ENCODE measurements around the gene PPP6R2.
"Not testable (repeated sequence)": the region's sequence is repeated elsewhere in the genome, so short reads cannot be mapped to it uniquely, and the experiment has no call there.

PPP6R2 gene

DNA sequence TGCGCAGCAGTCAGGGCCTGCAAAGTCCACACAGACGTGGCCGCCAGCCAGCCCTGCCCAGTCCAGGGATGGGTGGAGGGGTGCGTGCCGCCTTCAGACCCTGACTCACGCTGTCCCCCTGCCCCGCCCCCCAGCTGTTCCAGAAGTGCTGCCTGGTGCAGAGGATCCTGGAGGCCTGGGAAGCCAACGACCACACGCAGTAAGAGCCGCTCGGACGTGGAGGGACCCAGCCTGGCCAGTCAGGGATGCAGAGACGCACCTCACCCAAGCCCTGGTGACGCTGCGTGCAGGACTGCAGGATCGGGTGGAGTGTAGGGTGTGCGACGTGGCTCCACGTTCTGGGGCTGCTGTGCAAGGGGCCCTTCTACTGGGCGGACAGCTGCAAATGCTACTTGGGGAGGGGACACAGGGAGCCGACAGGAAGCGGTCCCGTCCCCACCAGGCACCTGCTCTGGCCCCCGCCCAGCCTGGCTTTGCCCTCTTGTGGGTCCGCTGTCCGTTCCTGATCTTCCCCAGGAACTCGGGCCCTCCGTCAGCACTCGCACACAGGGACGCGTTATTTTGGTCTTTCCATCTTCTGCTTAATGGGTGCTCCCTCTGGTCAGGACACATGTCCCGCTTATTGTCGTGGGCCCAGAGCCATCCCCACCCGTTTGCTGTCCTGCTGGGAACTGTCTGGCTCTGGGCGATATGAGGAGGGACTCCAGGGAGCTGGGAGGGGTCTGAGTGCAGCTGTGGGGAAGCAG, 89.2 kb downstream of the PPP6R2 start:
- Mint-ChIP-seq H3K27me3 (ENCODE audit: low read depth) (no peaks in the 10 kb centered on the region), H3K27ac (no peak overlapping the region), H3K4me1 (ENCODE audit: low read depth) (no peaks in the 10 kb centered on the region), H3K4me3 (no peak overlapping the region), H3K9me3 (no peaks in the 10 kb centered on the region), H3K36me3 (ENCODE audit: low read depth) (peaks cover 27% of the 10 kb centered on the region)

GRCh38 chr22:50432877-50433510, 89.9 kb downstream of the PPP6R2 start:
- not testable (repeated sequence) for H3K4me3 Mint-ChIP-seq; H3K27me3 Mint-ChIP-seq (ENCODE audit: low read depth); H3K27ac Mint-ChIP-seq; H3K9me3 Mint-ChIP-seq; H3K4me1 Mint-ChIP-seq (ENCODE audit: low read depth)
- H3K36me3 Mint-ChIP-seq (ENCODE audit: low read depth) = peaks cover 27% of the 10 kb centered on the region

DNA sequence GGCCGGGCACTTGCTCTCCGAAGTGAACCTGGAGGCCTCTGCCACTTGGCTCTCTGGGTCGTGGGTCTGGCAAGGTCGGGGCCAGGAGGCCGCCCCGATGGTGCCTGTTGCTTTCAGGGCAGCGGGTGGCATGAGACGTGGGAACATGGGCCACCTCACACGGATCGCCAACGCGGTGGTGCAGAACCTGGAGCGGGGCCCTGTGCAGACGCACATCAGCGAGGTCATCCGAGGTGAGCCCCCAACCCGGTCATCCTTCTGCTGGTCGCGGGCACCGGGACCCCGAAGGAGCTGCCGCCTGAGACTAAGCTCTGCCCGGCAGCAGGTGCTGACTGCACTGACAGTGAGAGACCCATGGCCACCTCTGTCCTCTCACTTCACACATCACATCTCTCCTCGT, 91.7 kb downstream of the PPP6R2 start:
- Mint-ChIP-seq H3K27ac (no peak overlapping the region), H3K36me3 (ENCODE audit: low read depth) (peaks cover 16% of the 10 kb centered on the region), H3K4me1 (ENCODE audit: low read depth) (no peaks in the 10 kb centered on the region), H3K27me3 (ENCODE audit: low read depth) (no peaks in the 10 kb centered on the region), H3K4me3 (no peak overlapping the region), H3K9me3 (no peaks in the 10 kb centered on the region)

GRCh38 chr22:50435291-50436014, 92.3 kb downstream of the PPP6R2 start:
- Mint-ChIP-seq H3K4me3 (no peak overlapping the region), H3K9me3 (no peaks in the 10 kb centered on the region), H3K27me3 (ENCODE audit: low read depth) (no peaks in the 10 kb centered on the region), H3K36me3 (ENCODE audit: low read depth) (peaks cover 16% of the 10 kb centered on the region), H3K27ac (no peak overlapping the region), H3K4me1 (ENCODE audit: low read depth) (no peaks in the 10 kb centered on the region)

DNA sequence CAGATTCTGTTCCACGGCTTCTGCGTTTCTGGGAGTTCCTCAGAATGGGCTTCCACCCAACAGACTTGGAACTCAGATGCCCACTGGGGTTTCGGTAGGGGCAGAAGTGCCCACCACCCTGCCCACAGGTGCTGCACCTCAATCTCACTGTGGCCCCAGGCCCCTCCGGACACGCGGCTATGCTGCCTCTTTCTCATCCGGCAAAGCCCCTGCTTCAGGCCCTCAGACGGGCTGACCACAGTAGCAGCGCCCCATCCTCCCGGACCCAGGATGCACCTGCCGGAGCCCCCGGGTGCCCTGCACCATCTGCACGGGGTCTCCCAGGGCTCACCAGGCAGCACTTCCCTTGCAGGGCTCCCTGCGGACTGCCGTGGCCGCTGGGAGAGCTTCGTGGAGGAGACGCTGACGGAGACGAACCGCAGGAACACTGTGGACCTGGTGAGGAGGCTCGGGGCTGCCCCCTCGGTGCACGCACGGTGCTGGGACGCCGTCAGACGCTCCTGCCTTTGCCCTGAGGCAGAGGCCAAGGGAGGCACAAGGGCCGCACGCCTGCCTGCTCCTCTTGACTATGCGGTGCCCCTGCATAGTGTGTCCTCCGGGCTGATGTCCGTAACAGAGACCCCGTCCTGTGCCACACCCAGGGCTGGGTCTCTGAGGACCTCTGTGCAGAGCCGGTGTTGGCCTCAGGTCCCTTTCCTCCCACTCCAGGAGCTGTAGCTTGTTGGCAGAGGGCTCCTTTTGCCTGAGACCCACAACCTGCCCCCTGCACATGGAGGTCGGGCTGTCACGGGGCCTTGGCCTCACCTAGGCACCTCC, 93.1 kb downstream of the PPP6R2 start:
- H3K36me3 Mint-ChIP-seq (ENCODE audit: low read depth) = peaks cover 14% of the 10 kb centered on the region

DNA sequence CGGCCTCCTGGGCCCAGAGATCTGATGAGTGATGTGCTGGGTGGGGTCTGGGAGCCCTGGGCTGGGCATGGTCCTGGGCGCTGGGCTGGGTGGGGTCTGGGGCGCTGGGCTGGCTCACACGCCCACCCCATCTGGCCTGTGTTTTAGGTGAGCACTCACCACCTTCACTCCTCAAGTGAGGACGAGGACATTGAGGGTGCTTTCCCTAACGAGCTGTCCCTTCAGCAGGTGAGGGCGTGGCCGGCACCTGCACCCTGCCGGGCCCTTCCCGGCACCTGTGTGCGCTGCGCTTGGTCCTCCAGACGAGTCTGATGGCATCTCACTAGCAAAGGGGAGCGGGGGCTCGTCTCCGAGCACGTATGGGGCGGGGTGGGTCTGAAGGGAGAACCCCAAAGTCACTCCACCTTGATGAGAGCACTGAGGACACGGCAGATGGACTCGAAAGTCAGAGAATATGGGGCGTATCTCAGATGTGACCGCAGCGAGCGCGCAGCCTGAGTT, 93.8 kb downstream of the PPP6R2 start:
- Mint-ChIP-seq H3K4me1 (ENCODE audit: low read depth) (no peaks in the 10 kb centered on the region), H3K27ac (no peak overlapping the region), H3K9me3 (no peaks in the 10 kb centered on the region), H3K4me3 (no peak overlapping the region), H3K27me3 (ENCODE audit: low read depth) (no peaks in the 10 kb centered on the region), H3K36me3 (ENCODE audit: low read depth) (peaks cover 9% of the 10 kb centered on the region)

More for the DNA sequence above, 93.1 kb downstream of the PPP6R2 start:
- Mint-ChIP-seq H3K9me3 (no peaks in the 10 kb centered on the region), H3K27ac (no peak overlapping the region), H3K4me3 (no peak overlapping the region), H3K4me1 (ENCODE audit: low read depth) (no peaks in the 10 kb centered on the region), H3K27me3 (ENCODE audit: low read depth) (no peaks in the 10 kb centered on the region)

- Mint-ChIP-seq H3K4me1 (ENCODE audit: low read depth) (no peaks in the 10 kb centered on the region), H3K27ac (no peak overlapping the region), H3K4me3 (no peak overlapping the region), H3K9me3 (no peaks in the 10 kb centered on the region), H3K27me3 (ENCODE audit: low read depth) (no peaks in the 10 kb centered on the region), H3K36me3 (ENCODE audit: low read depth) (peaks cover 9% of the 10 kb centered on the region)
Observed at GRCh38 chr22:50437511-50438304, 94.6 kb downstream of the PPP6R2 start.

- peaks cover 13% of the 10 kb centered on the region for H3K36me3 Mint-ChIP-seq (ENCODE audit: low read depth)
- H3K4me1 Mint-ChIP-seq (ENCODE audit: low read depth) = peaks cover 2% of the 10 kb centered on the region
- no peak overlapping the region for H3K4me3 Mint-ChIP-seq
- H3K27ac Mint-ChIP-seq = no peak overlapping the region
- H3K27me3 Mint-ChIP-seq (ENCODE audit: low read depth) = no peaks in the 10 kb centered on the region
- no peaks in the 10 kb centered on the region for H3K9me3 Mint-ChIP-seq
Observed at GRCh38 chr22:50438305-50439275, 95.5 kb downstream of the PPP6R2 start.

DNA sequence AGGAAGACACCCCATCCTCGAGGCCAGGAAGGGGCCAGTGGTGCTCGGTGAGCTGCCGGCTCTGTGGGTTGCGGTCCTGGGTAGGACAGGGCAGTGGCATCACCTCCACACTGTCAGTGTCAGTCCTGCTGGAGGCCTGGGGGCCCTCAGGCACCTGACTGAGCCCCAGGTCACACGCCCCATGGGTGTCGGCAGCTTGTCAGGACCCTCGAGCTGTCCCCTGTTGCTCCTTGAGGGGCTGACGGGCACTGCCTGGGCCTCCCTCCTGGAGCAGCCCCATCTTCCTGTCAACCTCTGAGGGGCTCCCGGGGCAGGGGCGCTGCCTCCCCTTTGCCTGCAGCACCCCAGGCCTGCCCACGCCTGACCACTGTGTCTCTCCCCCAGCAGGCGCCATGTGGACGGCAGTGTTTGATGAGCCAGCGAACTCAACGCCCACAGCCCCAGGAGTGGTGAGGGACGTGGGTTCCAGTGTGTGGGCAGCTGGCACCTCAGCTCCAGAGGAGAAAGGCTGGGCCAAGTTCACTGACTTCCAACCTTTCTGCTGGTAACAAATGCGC, 96.3 kb downstream of the PPP6R2 start:
- no peak overlapping the region for H3K4me3 Mint-ChIP-seq
- no peak overlapping the region for H3K27ac Mint-ChIP-seq
- peaks cover 2% of the 10 kb centered on the region for H3K4me1 Mint-ChIP-seq (ENCODE audit: low read depth)
- no peaks in the 10 kb centered on the region for H3K27me3 Mint-ChIP-seq (ENCODE audit: low read depth)
- H3K36me3 Mint-ChIP-seq (ENCODE audit: low read depth) = peaks cover 13% of the 10 kb centered on the region
- H3K9me3 Mint-ChIP-seq = no peaks in the 10 kb centered on the region

DNA sequence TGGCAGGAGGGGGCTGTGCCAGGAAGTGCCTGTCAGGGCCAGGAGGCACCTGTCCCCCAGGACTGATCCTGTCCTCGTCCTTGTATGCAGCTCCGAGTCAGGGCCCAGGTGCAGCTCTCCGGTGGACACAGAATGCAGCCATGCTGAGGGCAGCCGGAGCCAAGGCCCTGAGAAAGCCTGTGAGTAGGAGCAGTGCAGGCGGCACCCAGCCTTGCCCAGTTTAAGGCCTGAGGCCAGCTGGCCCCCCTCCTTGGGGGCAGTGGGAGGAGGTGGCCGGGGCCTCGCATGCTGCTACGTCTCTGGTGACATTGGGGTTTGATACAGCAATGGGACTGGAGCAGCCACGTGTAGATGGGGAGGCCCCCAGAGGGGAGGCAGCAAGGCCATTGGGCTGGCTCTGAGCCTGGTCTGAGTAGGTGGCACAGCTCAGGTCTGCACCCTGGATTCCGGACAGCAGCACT, 96.8 kb downstream of the PPP6R2 start:
- Mint-ChIP-seq H3K27me3 (ENCODE audit: low read depth) (no peaks in the 10 kb centered on the region), H3K27ac (no peak overlapping the region), H3K4me1 (ENCODE audit: low read depth) (peaks cover 2% of the 10 kb centered on the region), H3K9me3 (no peaks in the 10 kb centered on the region), H3K36me3 (ENCODE audit: low read depth) (peaks cover 13% of the 10 kb centered on the region), H3K4me3 (no peak overlapping the region)

DNA sequence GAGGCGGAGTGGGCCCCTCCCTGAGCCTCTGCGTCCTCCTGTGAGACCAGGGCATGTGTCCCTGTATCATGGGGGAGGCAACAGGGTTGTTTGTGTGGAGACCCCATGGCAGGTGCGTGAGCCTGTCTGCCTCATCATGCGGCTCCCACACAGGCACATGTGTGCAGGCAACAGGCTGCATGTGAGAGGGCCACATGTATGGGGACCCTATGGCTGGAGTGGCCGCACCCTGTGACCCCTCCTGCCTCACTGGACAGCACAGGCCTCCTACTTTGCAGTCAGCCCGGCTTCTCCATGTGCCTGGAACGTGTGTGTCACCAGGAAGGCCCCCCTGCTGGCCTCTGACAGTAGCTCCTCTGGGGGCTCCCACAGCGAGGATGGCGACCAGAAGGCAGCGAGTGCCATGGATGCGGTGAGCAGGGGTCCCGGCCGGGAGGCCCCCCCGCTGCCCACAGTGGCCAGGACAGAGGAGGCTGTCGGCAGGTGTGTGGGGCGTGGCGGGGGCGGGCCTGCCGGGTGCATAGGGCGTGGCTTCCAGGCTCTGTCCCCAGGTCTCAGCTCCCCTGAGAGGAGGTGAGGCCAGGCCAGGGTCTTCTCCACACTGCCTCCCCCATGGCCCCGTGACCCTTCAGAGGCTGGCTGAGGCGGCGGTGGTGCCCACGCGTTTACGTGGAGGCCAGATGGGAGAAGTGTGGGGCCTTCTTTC, 97.6 kb downstream of the PPP6R2 start:
- Mint-ChIP-seq H3K4me3 (no peak overlapping the region), H3K27me3 (ENCODE audit: low read depth) (no peaks in the 10 kb centered on the region), H3K27ac (no peak overlapping the region), H3K4me1 (ENCODE audit: low read depth) (peaks cover 2% of the 10 kb centered on the region), H3K9me3 (no peaks in the 10 kb centered on the region), H3K36me3 (ENCODE audit: low read depth) (peaks cover 9% of the 10 kb centered on the region)

GRCh38 chr22:50441428-50441993, 98.4 kb downstream of the PPP6R2 start:
- no peak overlapping the region for H3K27ac Mint-ChIP-seq
- H3K4me3 Mint-ChIP-seq = no peak overlapping the region
- H3K27me3 Mint-ChIP-seq (ENCODE audit: low read depth) = no peaks in the 10 kb centered on the region
- no peaks in the 10 kb centered on the region for H3K9me3 Mint-ChIP-seq
- peaks cover 2% of the 10 kb centered on the region for H3K4me1 Mint-ChIP-seq (ENCODE audit: low read depth)
- peaks cover 11% of the 10 kb centered on the region for H3K36me3 Mint-ChIP-seq (ENCODE audit: low read depth)

All from T-helper 1 cell treated with Interleukin-12 subunit alpha and Interleukin-12 subunit beta and Interleukin-4 antibody, amounts not matched to agents 30 μg/mL and 1 μg/mL, for 36 hours (primary cell).